Measurements from ENCODE around the gene FGFR3. TPM values are rescaled to one million over a fixed set of nuclear protein-coding genes. Genes with fewer than 3 reads are reported as not detected.
A peak's percentile ranks its signal among the peaks of the same experiment; 100 is the strongest.

Gene FGFR3
- total and polyA plus RNA-seq, 2 of the 4 experiments (the other 2 are of a cell fraction) = 0.18 to 0.67 TPM

DNA sequence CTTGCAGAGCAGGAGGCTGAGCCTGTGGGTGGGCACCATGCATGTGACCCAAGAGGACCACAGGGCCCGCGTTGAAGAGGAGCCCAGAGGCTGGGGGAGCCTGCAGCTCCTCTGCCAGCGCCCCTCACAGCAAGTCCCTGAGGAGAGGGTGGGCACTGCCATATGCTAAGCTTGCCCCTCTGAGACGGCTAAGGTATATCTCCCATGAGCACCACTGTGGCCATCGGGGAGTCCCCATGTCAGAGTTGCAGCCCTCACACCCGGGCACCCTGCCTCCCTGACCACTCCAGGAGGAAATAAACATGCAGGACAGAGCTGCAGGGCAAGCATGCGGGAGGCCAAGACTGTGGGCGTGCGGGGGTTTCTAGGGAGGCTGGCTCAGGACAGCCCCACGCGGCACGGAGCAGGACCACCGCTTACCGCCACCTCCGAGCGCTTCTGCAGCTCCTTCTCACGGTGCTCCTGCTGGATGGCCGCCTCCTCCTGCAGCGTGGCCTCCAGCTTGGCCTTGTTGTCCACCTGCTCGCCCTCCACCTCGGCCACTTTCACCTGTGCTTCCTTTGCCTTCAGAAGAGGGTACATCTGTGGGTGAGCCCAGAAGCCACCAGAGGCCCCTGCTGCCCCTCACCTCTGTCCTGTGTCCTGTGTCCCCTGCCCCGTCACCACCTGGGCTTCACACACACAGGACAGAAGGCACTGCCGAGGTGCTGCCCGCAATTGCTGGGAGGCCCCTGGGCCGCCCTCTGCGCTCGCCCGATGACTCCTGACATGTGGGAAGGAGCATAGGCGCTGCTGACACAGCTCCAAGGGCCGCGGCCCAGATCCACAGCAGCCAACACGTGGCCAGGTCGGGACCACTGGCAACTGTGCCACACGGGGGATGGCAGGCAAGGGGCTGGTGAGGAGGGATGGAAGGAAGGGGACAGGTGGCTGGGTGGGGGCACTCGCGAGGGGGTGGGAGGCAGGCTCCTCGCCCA lies 29.8 kb downstream of the FGFR3 start:
- ATAC-seq (ENCODE audit: low read depth) = no peak
- Histone ChIP-seq H3K27ac (ENCODE audit: insufficient read depth, low read length) (no peak overlapping the region), H2AFZ (replicated peaks; ENCODE audit: low read length, poor library complexity) (peak overlapping the region; percentile 56), H3K23ac (ENCODE audit: low read depth, low read length) (no peak overlapping the region), H3K79me1 (ENCODE audit: low read depth in 1 of 2, low read length in 2 of 2) (0 out of 4 replicates have a peak, but pooled peaks cover 0 to 3% of the 10 kb centered on the region in 2 experiments), H3K4ac (ENCODE audit: low read depth, low read length) (no peak overlapping the region), H3K4me3 (ENCODE audit: insufficient read depth, low read depth, low read length) (no peak overlapping the region), H2BK5ac (ENCODE audit: low read depth, low read length, poor library complexity, severe bottlenecking) (no peak overlapping the region), H4K91ac (ENCODE audit: insufficient read depth, low read depth, low read length) (no peak overlapping the region), H2BK20ac (ENCODE audit: low read depth, low read length) (no peak overlapping the region), H3K4me1 (ENCODE audit: control insufficient read depth, insufficient read depth, low read length) (no peaks in the 10 kb centered on the region; the same call in 1 of the 2 replicates), H2BK120ac (ENCODE audit: low read depth, low read length) (no peak overlapping the region), H4K20me1 (ENCODE audit: insufficient read depth, low read length) (no peaks in the 10 kb centered on the region), H3K14ac (replicated peaks; ENCODE audit: low read depth, low read length) (no peak overlapping the region), H3K4me2 (ENCODE audit: low read depth, low read length) (no peak overlapping the region), H2BK15ac (ENCODE audit: low read depth, low read length) (no peak overlapping the region), H3K9me3 (ENCODE audit: control insufficient read depth, insufficient read depth, low read length) (no peaks in the 10 kb centered on the region), H3K36me3 (ENCODE audit: control insufficient read depth, insufficient read depth, low read length) (peaks cover 56% of the 10 kb centered on the region), H2AK5ac (ENCODE audit: low read depth, low read length) (no peak overlapping the region), H4K5ac (ENCODE audit: low read depth, low read length) (no peak overlapping the region), H3K18ac (ENCODE audit: low read depth, low read length) (no peak overlapping the region), H2AK9ac (replicated peaks; ENCODE audit: low read depth, low read length, poor library complexity) (peak overlapping the region; percentile 24), H3K9me1 (ENCODE audit: insufficient read depth, low read length) (no peaks in the 10 kb centered on the region), H3K56ac (ENCODE audit: extremely low read depth, insufficient read depth, low read length) (no peak overlapping the region), H4K8ac (ENCODE audit: low read depth in 2 of 2, low read length in 2 of 2) (no peak overlapping the region), H3K27me3 (ENCODE audit: control insufficient read depth, insufficient read depth, low read length) (no peaks in the 10 kb centered on the region), H3K9ac (ENCODE audit: low read depth, low read length) (no peak overlapping the region)
- intact Hi-C loops (cut with micrococcal nuclease) = no loop called here
- no TSS peak for BruUV-seq (replicated peaks)
- WGBS, 2 experiments (ENCODE audit: extremely low coverage in 2 of 2, insufficient read length in 1 of 2) = 97% methylated on average over 23 of the region's 37 CpGs; no CpG with 5 or more reads in 1 of the 2 experiments
- ChIA-PET CTCF (no interaction called here), POLR2A (ENCODE audit: unreplicated experiment) (no interaction called here)
- dilution Hi-C loops (cut with HindIII; ENCODE audit: low sequenced_read_pairs, unreplicated experiment) = no loop called here
- in situ Hi-C loops (cut with MboI; ENCODE audit: low sequenced_read_pairs) = no loop called here
- no peak for DNase-seq
- TF ChIP-seq NFE2L2 (IDR thresholded peaks at IDR 0.05; ENCODE audit: low read depth, low read length) (no peak), POLR2A (IDR thresholded peaks at IDR 0.05; ENCODE audit: low read depth, low read length) (no peak), RCOR1 (IDR thresholded peaks at IDR 0.05; ENCODE audit: insufficient replicate concordance, low read length) (no peak), SMC3 (IDR thresholded peaks at IDR 0.05; ENCODE audit: low read depth, low read length) (no peak), RAD21 (IDR thresholded peaks at IDR 0.05; ENCODE audit: low read length) (no peak), MAFK (IDR thresholded peaks at IDR 0.05; ENCODE audit: low read depth, low read length) (no peak), USF2 (IDR thresholded peaks at IDR 0.05; ENCODE audit: low read depth, low read length) (no peak), CHD1 (IDR thresholded peaks at IDR 0.05; ENCODE audit: low read depth, low read length) (no peak), FOS (IDR thresholded peaks at IDR 0.05; ENCODE audit: low read depth, low read length) (no peak), MAZ (IDR thresholded peaks at IDR 0.05; ENCODE audit: borderline replicate concordance, low read depth, low read length) (no peak), CEBPB (IDR thresholded peaks at IDR 0.05; ENCODE audit: low read depth, low read length) (no peak), BHLHE40 (IDR thresholded peaks at IDR 0.05; ENCODE audit: low read depth, low read length) (no peak), RFX5 (IDR thresholded peaks at IDR 0.05; ENCODE audit: low read depth, low read length) (no peak)
- TF ChIP-seq, protein P1, sequence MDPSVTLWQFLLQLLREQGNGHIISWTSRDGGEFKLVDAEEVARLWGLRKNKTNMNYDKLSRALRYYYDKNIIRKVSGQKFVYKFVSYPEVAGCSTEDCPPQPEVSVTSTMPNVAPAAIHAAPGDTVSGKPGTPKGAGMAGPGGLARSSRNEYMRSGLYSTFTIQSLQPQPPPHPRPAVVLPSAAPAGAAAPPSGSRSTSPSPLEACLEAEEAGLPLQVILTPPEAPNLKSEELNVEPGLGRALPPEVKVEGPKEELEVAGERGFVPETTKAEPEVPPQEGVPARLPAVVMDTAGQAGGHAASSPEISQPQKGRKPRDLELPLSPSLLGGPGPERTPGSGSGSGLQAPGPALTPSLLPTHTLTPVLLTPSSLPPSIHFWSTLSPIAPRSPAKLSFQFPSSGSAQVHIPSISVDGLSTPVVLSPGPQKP (IDR thresholded peaks at IDR 0.05; ENCODE audit: borderline replicate concordance, low read depth, low read length) = no peak
- TF ChIP-seq, protein P2, sequence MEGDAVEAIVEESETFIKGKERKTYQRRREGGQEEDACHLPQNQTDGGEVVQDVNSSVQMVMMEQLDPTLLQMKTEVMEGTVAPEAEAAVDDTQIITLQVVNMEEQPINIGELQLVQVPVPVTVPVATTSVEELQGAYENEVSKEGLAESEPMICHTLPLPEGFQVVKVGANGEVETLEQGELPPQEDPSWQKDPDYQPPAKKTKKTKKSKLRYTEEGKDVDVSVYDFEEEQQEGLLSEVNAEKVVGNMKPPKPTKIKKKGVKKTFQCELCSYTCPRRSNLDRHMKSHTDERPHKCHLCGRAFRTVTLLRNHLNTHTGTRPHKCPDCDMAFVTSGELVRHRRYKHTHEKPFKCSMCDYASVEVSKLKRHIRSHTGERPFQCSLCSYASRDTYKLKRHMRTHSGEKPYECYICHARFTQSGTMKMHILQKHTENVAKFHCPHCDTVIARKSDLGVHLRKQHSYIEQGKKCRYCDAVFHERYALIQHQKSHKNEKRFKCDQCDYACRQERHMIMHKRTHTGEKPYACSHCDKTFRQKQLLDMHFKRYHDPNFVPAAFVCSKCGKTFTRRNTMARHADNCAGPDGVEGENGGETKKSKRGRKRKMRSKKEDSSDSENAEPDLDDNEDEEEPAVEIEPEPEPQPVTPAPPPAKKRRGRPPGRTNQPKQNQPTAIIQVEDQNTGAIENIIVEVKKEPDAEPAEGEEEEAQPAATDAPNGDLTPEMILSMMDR (conservative IDR thresholded peaks at IDR 0.05; ENCODE audit: low read depth, low read length) = no peak
